Lower lobe of right lung (tissue), 2 donors: ENCODE measurements around the gene TRIM24. TPM values are rescaled to one million over a fixed set of nuclear protein-coding genes. Genes with fewer than 3 reads are reported as not detected.

Experiments
- ATAC-seq, 2 donors: fragments of 200-7000 bp; cut with Tn5 transposase; one replicate each; pipeline ENCODE4 v1.9.1; 2020 to 2022; ENCODE audit warnings: mild to moderate bottlenecking in 2 of 2, moderate library complexity in 2 of 2
- DNase-seq: peaks from one replicate; pipeline ENCODE4 v3.0.0-alpha.2; 2020
- H3K27ac ChIP-seq: fragments of 200-600 bp; one replicate; pipeline ENCODE4 v1.8.0; 2022
- H3K27me3 ChIP-seq: fragments of 200-600 bp; one replicate; pipeline ENCODE4 v1.8.0; 2022; ENCODE audit warnings: low read depth
- H3K36me3 ChIP-seq: fragments of 200-600 bp; one replicate; pipeline ENCODE4 v1.8.0; 2022; ENCODE audit warnings: mild to moderate bottlenecking
- H3K4me1 ChIP-seq: fragments of 200-600 bp; one replicate; pipeline ENCODE4 v1.8.0; 2022
- H3K4me3 ChIP-seq: fragments of 200-600 bp; one replicate; pipeline ENCODE4 v1.8.0; 2022; ENCODE audit warnings: mild to moderate bottlenecking
- H3K9me3 ChIP-seq: fragments of 200-600 bp; one replicate; pipeline ENCODE4 v1.8.0; 2022
- CTCF ChIP-seq: fragments of 200-600 bp; IDR thresholded peaks from one replicate; pipeline ENCODE4 v1.8.0; 2022; ENCODE audit warnings: antibody characterized with exemption, mild to moderate bottlenecking
- intact Hi-C: fragments of 100-400 bp; cut with DNase I; formaldehyde crosslinking; loops from one replicate; pipeline ENCODE4 v1.11.0; 2022
- total RNA-seq: library from RNA; stranded (reverse); fragmentation: NEBNext Ultra II Directional; extraction: Animal tissue kit (Norgen Biotek cat#: 25700); gene quantifications from one replicate; pipeline ENCODE4 v1.2.1, GENCODE V29; 2021
- donor health status: DM: no; HTN: yes; CAD: no; lungs with severe emphysema.

TRIM24 gene
- total RNA-seq, 1 donor from 2014 or later = 25.8 TPM

GRCh38 chr7:138602451-138602850, 142.4 kb downstream of the TRIM24 start:
- Histone ChIP-seq H3K4me1 (no peaks in the 10 kb centered on the region), H3K27me3 (no peaks in the 10 kb centered on the region), H3K9me3 (no peaks in the 10 kb centered on the region), H3K4me3 (no peak overlapping the region), H3K27ac (no peak overlapping the region), H3K36me3 (no peaks in the 10 kb centered on the region)
- intact Hi-C loops = no loop called here
- DNase-seq (no peak), ATAC-seq (no peak)
- TF ChIP-seq CTCF = no peak

- no peaks in the 10 kb centered on the region for H3K4me1 ChIP-seq
- TF ChIP-seq CTCF = no peak
- no peaks in the 10 kb centered on the region for H3K9me3 ChIP-seq
- H3K36me3 ChIP-seq = no peaks in the 10 kb centered on the region
- no peaks in the 10 kb centered on the region for H3K27me3 ChIP-seq
- no peak overlapping the region for H3K27ac ChIP-seq
- intact Hi-C loops = no loop called here
- no peak overlapping the region for H3K4me3 ChIP-seq
- ATAC-seq = no peak
- DNase-seq = no peak
Observed at GRCh38 chr7:138603549-138604318, 143.7 kb downstream of the TRIM24 start.

- Histone ChIP-seq H3K27ac (no peak overlapping the region), H3K36me3 (no peaks in the 10 kb centered on the region), H3K4me1 (no peaks in the 10 kb centered on the region), H3K27me3 (no peaks in the 10 kb centered on the region), H3K9me3 (no peaks in the 10 kb centered on the region), H3K4me3 (no peak overlapping the region)
- intact Hi-C loops = no loop called here
- TF ChIP-seq CTCF = no peak
- DNase-seq = no peak
- no peak for ATAC-seq
Observed at GRCh38 chr7:138606236-138606635, 146.2 kb downstream of the TRIM24 start.

- ATAC-seq = no peak
- H3K4me1 ChIP-seq = no peaks in the 10 kb centered on the region
- TF ChIP-seq CTCF = no peak
- no peak overlapping the region for H3K27ac ChIP-seq
- H3K9me3 ChIP-seq = no peaks in the 10 kb centered on the region
- no peaks in the 10 kb centered on the region for H3K36me3 ChIP-seq
- no peaks in the 10 kb centered on the region for H3K27me3 ChIP-seq
- no peak for DNase-seq
- no peak overlapping the region for H3K4me3 ChIP-seq
- intact Hi-C loops = no loop called here
Observed at GRCh38 chr7:138607216-138608126, 147.4 kb downstream of the TRIM24 start.

GRCh38 chr7:138608275-138608674, 148.2 kb downstream of the TRIM24 start:
- no peak for DNase-seq

More at GRCh38 chr7:138608275-138608674, 148.2 kb downstream of the TRIM24 start:
- intact Hi-C loops = no loop called here
- H3K27me3 ChIP-seq = no peaks in the 10 kb centered on the region
- ATAC-seq = no peak
- TF ChIP-seq CTCF = no peak
- no peaks in the 10 kb centered on the region for H3K9me3 ChIP-seq
- H3K4me3 ChIP-seq = no peak overlapping the region
- no peaks in the 10 kb centered on the region for H3K4me1 ChIP-seq
- H3K36me3 ChIP-seq = no peaks in the 10 kb centered on the region
- no peak overlapping the region for H3K27ac ChIP-seq
